RWPE1 (cell line): ENCODE data around the gene GALNT18.

Source experiments
- CTCF ChIA-PET: fragments of 350-600 bp; sonication (Branson Sonifier 250); formaldehyde crosslinking; extraction: SDS; loops from one replicate; lab custom pipeline; 2021; lab: Yijun Ruan, JAX
- POLR2A ChIA-PET: fragments of 400-600 bp; formaldehyde crosslinking; extraction: SDS; loops from one replicate; lab custom pipeline; 2020; ENCODE audit warnings: antibody characterized with exemption; ENCODE audit not compliant: low non-redundant PET; lab: Yijun Ruan, JAX
- DNase-seq: peaks from one replicate; pipeline ENCODE4 v3.0.0; 2012; ENCODE audit warnings: low spot score
- H3K27ac ChIP-seq: fragments of 450-650 bp; 2 replicates; pipeline ENCODE4 v1.5.1; 2017
- CTCF ChIP-seq: fragments of 450-650 bp; conservative IDR thresholded peaks from 2 replicates; pipeline ENCODE4 v1.5.1; 2017; ENCODE audit warnings: low read depth, mild to moderate bottlenecking

The GALNT18 gene

GRCh38 chr11:11532574-11532973 is 89.2 kb downstream of the GALNT18 start:
- CTCF ChIA-PET, result no interaction called here
- TF ChIP-seq CTCF, result no peak
- POLR2A ChIA-PET, result no interaction called here
- no peak overlapping the region for H3K27ac ChIP-seq
- DNase-seq, result no peak

- no peak for DNase-seq
- CTCF ChIA-PET, result interaction anchor here (0.6 kb wide), 1 partner anchor 93 kb away, joined by 4 read pairs; no protein-coding TSS in a partner anchor
- TF ChIP-seq CTCF, result no peak
- POLR2A ChIA-PET, result no interaction called here
- H3K27ac ChIP-seq, result no peak overlapping the region
Measured at GRCh38 chr11:11531131-11531908, 90.5 kb downstream of the GALNT18 start.

DNA sequence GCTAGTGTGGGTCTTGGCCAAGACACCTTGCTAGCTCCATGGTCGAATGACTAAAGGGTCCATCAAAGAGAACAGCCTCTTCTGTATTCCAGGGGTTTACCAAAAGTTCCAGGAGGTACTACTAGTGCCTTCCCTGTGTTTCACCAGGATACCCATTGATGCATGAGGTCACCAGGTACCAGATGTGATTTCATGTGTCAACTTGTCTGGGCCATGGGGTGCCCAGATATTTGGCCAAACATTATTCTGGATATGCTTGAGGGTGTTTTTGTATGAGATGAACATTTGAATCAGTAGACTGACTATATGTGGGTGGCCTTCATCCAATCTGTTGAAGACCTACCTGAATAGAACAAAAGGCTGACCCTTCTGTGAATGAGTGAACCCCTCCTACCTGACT is 92.8 kb downstream of the GALNT18 start:
- no peak for TF ChIP-seq CTCF
- ChIA-PET CTCF (interaction anchor here (0.6 kb wide), 1 partner anchor 259 kb away, joined by 3 read pairs; no protein-coding TSS in a partner anchor), POLR2A (no interaction called here)
- H3K27ac ChIP-seq, result no peak overlapping the region
- DNase-seq, result no peak

DNA sequence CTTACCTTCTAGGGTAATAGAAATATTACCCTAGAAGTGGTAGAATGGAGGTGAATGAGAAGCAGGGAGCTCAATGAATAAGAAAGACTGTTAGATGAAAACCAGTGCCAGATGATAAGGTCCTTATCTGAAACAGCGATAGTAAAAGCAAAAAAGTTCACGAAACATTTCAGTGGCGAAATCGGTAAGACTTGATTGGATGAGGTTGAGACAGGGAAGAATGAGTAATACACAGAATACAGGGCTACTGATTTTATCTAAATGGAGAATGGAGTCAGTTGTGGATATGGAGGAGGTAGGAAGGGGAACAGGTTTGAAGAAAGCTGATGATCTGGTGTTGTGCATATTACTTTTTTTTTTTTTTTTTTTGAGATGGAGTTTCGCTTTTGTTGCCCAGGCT is 96.5 kb downstream of the GALNT18 start:
- ChIA-PET CTCF (no interaction called here), POLR2A (no interaction called here)

GRCh38 chr11:11524436-11525061 is 97.3 kb downstream of the GALNT18 start:
- CTCF ChIA-PET, result interaction anchor here (0.6 kb wide), 1 partner anchor 80 kb away, joined by 3 read pairs; no protein-coding TSS in a partner anchor
- no peak overlapping the region for H3K27ac ChIP-seq
- no peak for DNase-seq
- TF ChIP-seq CTCF, result no peak
- POLR2A ChIA-PET, result no interaction called here

More for the DNA sequence above, 96.5 kb downstream of the GALNT18 start:
- DNase-seq, result no peak
- no peak for TF ChIP-seq CTCF
- H3K27ac ChIP-seq, result no peak overlapping the region

DNA sequence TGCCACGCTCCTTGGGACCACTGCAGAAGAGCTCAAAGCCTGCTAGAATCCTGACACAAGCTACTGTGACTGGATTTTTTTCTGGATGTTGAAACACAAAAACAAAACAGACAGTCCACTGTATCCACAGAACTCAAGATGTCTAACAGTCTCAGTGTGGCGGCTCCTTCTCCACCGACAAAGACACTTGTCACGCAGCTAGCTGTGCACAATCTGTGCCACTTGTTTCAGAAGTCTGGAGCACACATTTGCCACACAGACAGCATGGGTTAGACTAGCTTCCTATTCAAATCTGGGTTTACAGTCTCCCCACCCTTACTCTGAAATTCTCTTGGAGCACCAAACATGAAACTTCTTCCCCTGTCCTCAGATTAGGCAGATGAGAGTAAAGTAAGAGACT is 99.2 kb downstream of the GALNT18 start:
- ChIA-PET CTCF (no interaction called here), POLR2A (no interaction called here)
- no peak overlapping the region for H3K27ac ChIP-seq
- no peak for TF ChIP-seq CTCF
- no peak for DNase-seq
